Bronchial epithelial cell (primary cell): ENCODE measurements around the gene LINC00632. TPM values are rescaled to one million over a fixed set of nuclear protein-coding genes. Genes with fewer than 3 reads are reported as not detected.

Experiments used
- DNase-seq: peaks from one replicate; pipeline ENCODE4 v3.0.0-alpha.2; 2010; ENCODE audit warnings: low read depth
- FAIRE-seq: peaks from 2 replicates; lab custom pipeline; 2011; peaks lifted over from hg19 to GRCh38; lab: Jason Lieb, UNC
- H3K27me3 ChIP-seq: 2 replicates; pipeline ENCODE4 v1.5.1; 2011; ENCODE audit warnings: low read length; ENCODE audit not compliant: control insufficient read depth, insufficient read depth
- H3K36me3 ChIP-seq: 2 replicates; pipeline ENCODE4 v1.5.1; 2011; ENCODE audit warnings: low read length; ENCODE audit not compliant: control insufficient read depth, insufficient read depth
- H3K4me3 ChIP-seq: 2 replicates; pipeline ENCODE4 v1.5.1; 2011; ENCODE audit warnings: mild to moderate bottlenecking, low read depth, low read length, control low read depth
- total RNA-seq: library from RNA; depleted of rRNA; stranded (reverse); fragments of >200 nt; gene quantifications from 2 replicates; pipeline ENCODE4 v1.2.1, GENCODE V29; 2014
- TF ChIP-seq, protein P1 (sequence below): IDR thresholded peaks from 2 replicates; pipeline ENCODE4 v1.5.1; 2011; ENCODE audit warnings: mild to moderate bottlenecking, moderate library complexity, low read length, control low read depth, inconsistent platforms; ENCODE audit not compliant: insufficient read depth, severe bottlenecking

The LINC00632 gene
- total RNA-seq, 1 donor from 2014 or later = 0.53 TPM

DNA sequence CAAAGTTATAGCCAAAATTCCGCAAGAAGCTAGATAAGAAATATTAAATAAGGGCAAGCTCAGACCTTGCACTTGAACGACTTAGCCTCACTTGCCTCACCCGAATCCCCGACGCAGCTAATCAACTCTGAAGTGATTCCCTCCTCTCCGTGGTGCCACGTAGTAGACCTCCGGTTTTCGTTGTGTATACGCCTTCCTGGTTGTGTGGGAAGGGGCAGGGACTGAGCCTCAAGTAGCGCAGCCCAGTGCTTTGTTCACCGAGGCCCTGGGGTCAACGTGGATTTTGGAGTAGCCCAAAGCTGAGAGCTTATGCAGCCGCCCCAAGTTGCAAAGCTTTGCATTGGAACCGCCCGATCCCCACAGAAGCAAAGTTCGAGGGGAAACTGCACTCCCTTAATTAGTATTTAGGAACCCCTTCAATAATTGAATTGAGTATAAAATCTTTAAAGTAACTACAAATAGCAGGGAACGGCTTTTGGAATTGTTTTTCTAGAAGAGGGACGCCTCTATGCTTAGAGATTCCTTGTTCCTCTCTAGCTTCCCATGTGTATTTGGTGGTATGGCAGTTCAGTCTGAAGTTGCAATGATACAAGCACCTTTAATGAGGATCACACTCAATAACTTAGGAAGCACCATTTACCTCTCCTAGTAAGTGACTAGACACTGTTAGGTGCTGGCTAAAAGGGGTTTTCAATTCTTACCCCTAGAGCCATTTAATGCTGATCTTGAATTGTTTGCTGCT, 55.7 kb downstream of the LINC00632 start:
- DNase-seq = no peak
- no peaks in the 10 kb centered on the region for H3K36me3 ChIP-seq
- no peak for FAIRE-seq
- TF ChIP-seq, protein P1, sequence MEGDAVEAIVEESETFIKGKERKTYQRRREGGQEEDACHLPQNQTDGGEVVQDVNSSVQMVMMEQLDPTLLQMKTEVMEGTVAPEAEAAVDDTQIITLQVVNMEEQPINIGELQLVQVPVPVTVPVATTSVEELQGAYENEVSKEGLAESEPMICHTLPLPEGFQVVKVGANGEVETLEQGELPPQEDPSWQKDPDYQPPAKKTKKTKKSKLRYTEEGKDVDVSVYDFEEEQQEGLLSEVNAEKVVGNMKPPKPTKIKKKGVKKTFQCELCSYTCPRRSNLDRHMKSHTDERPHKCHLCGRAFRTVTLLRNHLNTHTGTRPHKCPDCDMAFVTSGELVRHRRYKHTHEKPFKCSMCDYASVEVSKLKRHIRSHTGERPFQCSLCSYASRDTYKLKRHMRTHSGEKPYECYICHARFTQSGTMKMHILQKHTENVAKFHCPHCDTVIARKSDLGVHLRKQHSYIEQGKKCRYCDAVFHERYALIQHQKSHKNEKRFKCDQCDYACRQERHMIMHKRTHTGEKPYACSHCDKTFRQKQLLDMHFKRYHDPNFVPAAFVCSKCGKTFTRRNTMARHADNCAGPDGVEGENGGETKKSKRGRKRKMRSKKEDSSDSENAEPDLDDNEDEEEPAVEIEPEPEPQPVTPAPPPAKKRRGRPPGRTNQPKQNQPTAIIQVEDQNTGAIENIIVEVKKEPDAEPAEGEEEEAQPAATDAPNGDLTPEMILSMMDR = no peak
- peaks cover 4% of the 10 kb centered on the region for H3K27me3 ChIP-seq
- H3K4me3 ChIP-seq = no peak overlapping the region

DNA sequence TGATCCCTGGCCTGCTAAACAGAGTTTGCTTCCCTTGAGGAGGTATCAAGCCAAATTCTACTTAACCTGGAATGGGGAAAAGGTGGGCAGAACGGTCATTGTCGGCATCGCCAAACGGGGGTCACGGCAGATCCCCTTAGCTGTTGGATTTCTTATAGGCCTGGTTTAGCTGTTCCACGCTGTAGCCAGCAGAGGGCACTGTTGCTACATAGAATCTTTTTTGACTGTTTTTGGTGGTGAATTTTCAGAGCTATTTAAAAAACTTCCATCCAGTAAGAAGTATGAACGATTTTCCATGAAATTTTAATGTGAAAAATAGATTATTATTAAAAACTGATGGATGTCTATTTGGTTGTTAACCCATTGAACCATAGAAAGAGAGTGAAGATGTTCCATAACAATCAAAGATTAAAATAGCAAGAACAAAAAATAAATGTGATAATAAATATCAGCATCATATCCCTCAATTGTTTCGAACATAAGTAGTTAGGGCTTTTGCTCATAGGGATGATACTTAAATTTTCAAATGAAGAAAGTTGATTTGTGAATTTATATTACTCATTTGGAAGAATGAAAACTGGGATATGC, 56.6 kb downstream of the LINC00632 start:
- no peaks in the 10 kb centered on the region for H3K36me3 ChIP-seq
- no peak for FAIRE-seq
- peak; percentile 13 for DNase-seq
- TF ChIP-seq, protein P1 = peak; percentile 56
- H3K4me3 ChIP-seq = no peak overlapping the region
- H3K27me3 ChIP-seq = peaks cover 4% of the 10 kb centered on the region

DNA sequence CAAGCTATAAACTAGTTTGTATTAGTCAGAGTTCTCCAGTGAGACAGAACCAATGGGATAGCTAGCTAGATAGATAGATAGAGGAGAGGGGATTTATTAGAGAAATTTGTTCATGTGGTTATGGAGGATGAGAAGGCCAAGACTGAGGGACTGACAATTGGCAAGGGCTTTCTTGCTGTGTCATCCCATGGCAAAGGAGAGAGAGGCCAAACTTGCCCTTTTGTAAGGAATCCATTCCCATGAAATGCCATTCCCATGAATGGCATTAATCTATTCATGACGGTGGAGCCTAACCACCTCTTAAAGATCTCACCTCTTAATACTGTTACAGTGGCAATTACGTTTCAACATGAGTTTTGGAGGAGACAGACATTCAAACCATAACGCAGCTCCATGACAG, 58.1 kb downstream of the LINC00632 start:
- DNase-seq (peak; percentile 4), FAIRE-seq (no peak)
- Histone ChIP-seq H3K27me3 (peaks cover 4% of the 10 kb centered on the region), H3K4me3 (no peak overlapping the region), H3K36me3 (no peaks in the 10 kb centered on the region)
- TF ChIP-seq, protein P1 = no peak

DNA sequence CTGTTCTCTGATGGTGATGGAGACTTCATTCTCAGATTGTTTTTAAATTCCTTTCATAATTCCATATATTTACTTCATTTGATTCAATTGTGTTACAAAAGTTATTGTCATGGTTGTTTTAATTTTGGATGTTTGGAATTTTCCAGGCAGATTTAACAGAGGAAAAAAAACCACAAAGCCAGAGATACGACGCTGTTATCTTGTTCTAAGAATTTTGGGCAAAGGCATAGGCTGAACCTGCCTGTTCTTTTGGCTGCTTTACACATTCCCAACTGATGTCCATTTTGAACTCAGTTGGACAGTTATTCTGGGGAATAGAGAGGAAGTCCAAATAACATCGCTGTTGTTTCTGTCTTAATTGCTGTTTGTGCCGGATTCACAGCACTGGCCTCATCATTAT, 65.7 kb downstream of the LINC00632 start:
- TF ChIP-seq, protein P1 = no peak

DNA sequence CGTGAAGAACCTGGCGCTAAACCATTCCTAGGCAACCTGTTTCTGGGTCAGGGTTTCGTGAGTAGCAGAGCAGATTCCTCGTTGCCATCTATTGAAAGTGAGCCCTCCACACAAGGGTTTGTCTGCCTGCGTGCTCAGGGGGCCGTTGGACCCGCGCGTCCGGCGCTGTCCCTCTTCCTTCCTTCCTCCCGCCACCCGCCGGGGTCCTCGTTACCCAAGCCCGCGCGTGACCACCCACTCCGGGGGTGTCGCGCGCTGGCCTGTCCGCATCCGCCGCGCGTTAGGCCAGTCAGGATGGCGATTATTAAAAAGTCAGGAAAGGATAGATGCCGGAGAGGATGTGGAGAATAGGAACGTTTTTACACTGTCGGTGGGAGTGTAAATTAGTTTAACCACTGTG, 66.8 kb downstream of the LINC00632 start:
- TF ChIP-seq, protein P1 = no peak
- no peak overlapping the region for H3K4me3 ChIP-seq
- H3K27me3 ChIP-seq = no peaks in the 10 kb centered on the region
- H3K36me3 ChIP-seq = no peaks in the 10 kb centered on the region
- no peak for FAIRE-seq
- DNase-seq = no peak

More for the DNA sequence above, 65.7 kb downstream of the LINC00632 start:
- DNase-seq = no peak
- H3K4me3 ChIP-seq = no peak overlapping the region
- no peak for FAIRE-seq
- no peaks in the 10 kb centered on the region for H3K27me3 ChIP-seq
- H3K36me3 ChIP-seq = no peaks in the 10 kb centered on the region
